K562 (cell line): Measurements from ENCODE around the gene SNX3. TPM values are rescaled to one million over a fixed set of nuclear protein-coding genes. Genes with fewer than 3 reads are reported as not detected.

Experiments used
- BRD9 ChIP-seq: fragments of 450-650 bp; IDR thresholded peaks from 2 replicates; pipeline ENCODE4 v1.6.1; 2018; ENCODE audit warnings: low read depth; ENCODE audit not compliant: partially characterized antibody
- CTCF ChIP-seq, 3 experiments: IDR thresholded peaks in 2 of 3; conservative IDR thresholded peaks in 1 of 3; 2 replicates each; pipeline ENCODE4 v1.5.1; 2011 to 2012; ENCODE audit warnings: low read length in 3 of 3, mild to moderate bottlenecking in 3 of 3, control low read depth in 2 of 3, improper control_type of control experiment in 1 of 3, inconsistent platforms in 1 of 3, low read depth in 1 of 3, mixed read lengths in 1 of 3, moderate library complexity in 1 of 3; ENCODE audit not compliant: insufficient read depth in 2 of 3
- DMBX1 ChIP-seq: fragments of 250-450 bp; sonication (Bioruptor Pico); IDR thresholded peaks from 2 replicates; pipeline ENCODE4 v1.8.0; 2022; ENCODE audit warnings: inconsistent platforms, mild to moderate bottlenecking, moderate library complexity, borderline replicate concordance
- E2F8 ChIP-seq: fragments of 450-650 bp; IDR thresholded peaks from 2 replicates; pipeline ENCODE4 v1.7.1; 2018; ENCODE audit warnings: mild to moderate bottlenecking, low read depth; ENCODE audit not compliant: partially characterized antibody
- FIP1L1 ChIP-seq: fragments of 200-400 bp; formaldehyde crosslinking; IDR thresholded peaks from 2 replicates; pipeline ENCODE4 v1.6.1; 2018; ENCODE audit warnings: mild to moderate bottlenecking, low read depth, low read length; ENCODE audit not compliant: poor library complexity, severe bottlenecking
- HMG20A ChIP-seq: fragments of 450-650 bp; formaldehyde crosslinking; conservative IDR thresholded peaks from 2 replicates; pipeline ENCODE4 v1.4.0; 2020; ENCODE audit warnings: mild to moderate bottlenecking, mixed read lengths
- HMG20B ChIP-seq: fragments of 250-450 bp; sonication (Bioruptor Pico); IDR thresholded peaks from 2 replicates; pipeline ENCODE4 v1.5.0; 2021; ENCODE audit warnings: mild to moderate bottlenecking
- HOXB6 ChIP-seq: fragments of 250-450 bp; sonication (Bioruptor Pico); IDR thresholded peaks from 2 replicates; pipeline ENCODE4 v1.5.1; 2022; ENCODE audit warnings: mild to moderate bottlenecking, borderline replicate concordance
- ILK ChIP-seq: fragments of 450-650 bp; IDR thresholded peaks from 2 replicates; pipeline ENCODE4 v1.6.1; 2016; ENCODE audit warnings: missing genetic modification characterization, low read depth, mild to moderate bottlenecking, missing compliant biosample characterization, moderate library complexity, borderline replicate concordance
- KLF16 ChIP-seq: IDR thresholded peaks from 2 replicates; pipeline ENCODE4 v1.6.1; 2016; ENCODE audit warnings: antibody characterized with exemption
- PHF8 ChIP-seq: fragments of 200-600 bp; sonication (generic); IDR thresholded peaks from 2 replicates; pipeline ENCODE4 v1.6.1; 2012; ENCODE audit warnings: mixed run types, mild to moderate bottlenecking, inconsistent platforms, low read length, moderate library complexity, borderline replicate concordance
- POLR2G ChIP-seq: fragments of 200-400 bp; formaldehyde crosslinking; IDR thresholded peaks from 2 replicates; pipeline ENCODE4 v1.6.1; 2017; ENCODE audit warnings: low read depth, mild to moderate bottlenecking, antibody characterized with exemption, low read length, moderate library complexity
- PREB ChIP-seq: sonication (generic); formaldehyde crosslinking; IDR thresholded peaks from 2 replicates; pipeline ENCODE4 v1.8.1; 2023; ENCODE audit warnings: mild to moderate bottlenecking, missing genetic modification reagents
- RAD51 ChIP-seq: fragments of 450-650 bp; IDR thresholded peaks from 2 replicates; pipeline ENCODE4 v1.7.1; 2016; ENCODE audit warnings: low read depth, mild to moderate bottlenecking, borderline replicate concordance
- RFX5 ChIP-seq: IDR thresholded peaks from 2 replicates; pipeline ENCODE4 v1.6.1; 2011; ENCODE audit warnings: low read depth, mild to moderate bottlenecking, improper control_type of control experiment, low read length
- RFX7 ChIP-seq: fragments of 250-450 bp; sonication (Bioruptor Pico); IDR thresholded peaks from 2 replicates; pipeline ENCODE4 v1.5.1; 2021; ENCODE audit warnings: mild to moderate bottlenecking
- SMAD1 ChIP-seq: fragments of 150-350 bp; IDR thresholded peaks from 2 replicates; pipeline ENCODE4 v1.6.1; 2014; ENCODE audit warnings: low read length, low read depth; ENCODE audit not compliant: partially characterized antibody
- SMAD4 ChIP-seq: fragments of 250-450 bp; sonication (Bioruptor Pico); conservative IDR thresholded peaks from 2 replicates; pipeline ENCODE4 v1.8.0; 2021; ENCODE audit warnings: inconsistent platforms, mild to moderate bottlenecking, moderate library complexity
- SNAPC5 ChIP-seq: fragments of 250-450 bp; sonication (Bioruptor Pico); IDR thresholded peaks from 2 replicates; pipeline ENCODE4 v1.8.0; 2021; ENCODE audit warnings: moderate library complexity, mild to moderate bottlenecking, inconsistent platforms
- SOX6 ChIP-seq: fragments of 450-650 bp; IDR thresholded peaks from 2 replicates; pipeline ENCODE4 v1.6.1; 2014; ENCODE audit warnings: mild to moderate bottlenecking
- WHSC1 ChIP-seq: IDR thresholded peaks from one replicate; pipeline ENCODE4 v1.6.1; 2012; ENCODE audit warnings: low read length, control low read depth, inconsistent platforms
- ZNF224 ChIP-seq: sonication (generic); formaldehyde crosslinking; IDR thresholded peaks from 2 replicates; pipeline ENCODE4 v1.8.0; 2022; ENCODE audit warnings: mild to moderate bottlenecking, missing genetic modification reagents
- ZNF253 ChIP-seq: fragments of 250-450 bp; sonication (Bioruptor Pico); conservative IDR thresholded peaks from 2 replicates; pipeline ENCODE4 v1.6.1; 2021; ENCODE audit warnings: mild to moderate bottlenecking
- polyA plus RNA-seq, 8 experiments: library from polyadenylated mRNA; depleted of rRNA in 4 of 8; stranded (reverse) in 5 of 8; unstranded in 3 of 8; fragments of >200 nt; fragmentation: Nextera tagmentation in 2 of 8; fragmentation: Illumina TruSeq in 1 of 8; extraction: Ambion mirVana in 2 of 8; extraction: Trizol in 1 of 8; gene quantifications; 2 replicates each; pipeline versions ENCODE4 v1.2.1 to v1.2.3, GENCODE V29; 2011 to 2014; ENCODE audit warnings: inconsistent platforms in 1 of 8, missing spikeins in 1 of 8
- total RNA-seq, 7 experiments: library from RNA; depleted of rRNA in 6 of 7; stranded (reverse); fragments of >200 nt in 6 of 7; fragmentation: Illumina TruSeq in 2 of 7; extraction: Trizol in 2 of 7; gene quantifications; 2 replicates each; pipeline versions ENCODE4 v1.2.1 to v1.2.3, GENCODE V29; 2011 to 2021; ENCODE audit warnings: low replicate concordance in 1 of 7

SNX3 gene
- total and polyA plus RNA-seq, 9 of the 15 experiments (the other 6 are each of a cell fraction or from before 2014, with no cell fraction given): 48.9 to 410 (median 159) TPM

GRCh38 chr6:108260809-108261569 is at the start of gene SNX3 (continued):
- TF ChIP-seq DMBX1 (CRISPR knock-in tag): no peak
- no peak for TF ChIP-seq ZNF224 (CRISPR knock-in tag)
- TF ChIP-seq PHF8: peak; percentile 81
- no peak for TF ChIP-seq RFX5
- no peak for TF ChIP-seq SNAPC5 (CRISPR knock-in tag)
- peak; percentile 62 for TF ChIP-seq E2F8
- TF ChIP-seq SOX6: 0 out of 2 replicates have a peak, but pooled peaks have one; percentile 16
- TF ChIP-seq CTCF (IDR thresholded peaks at IDR 0.05 in 2 of 3, conservative IDR thresholded peaks at IDR 0.05 in 1 of 3; ENCODE audit: insufficient read depth in 2 of 3, low read depth in 1 of 3, low read length in 3 of 3): peak; percentile 8 to 39 (median 17); a peak in 2 of 6 replicates
- TF ChIP-seq BRD9: peak; percentile 73
- peak; percentile 82 for TF ChIP-seq SMAD4 (CRISPR knock-in tag)
- TF ChIP-seq WHSC1: no peak
- TF ChIP-seq RFX7 (CRISPR knock-in tag): no peak
- peak; percentile 95 for TF ChIP-seq FIP1L1
- no peak for TF ChIP-seq HMG20B (CRISPR knock-in tag)
- TF ChIP-seq HMG20A: no peak
- TF ChIP-seq PREB: no peak
- TF ChIP-seq SMAD1: peak; percentile 76
- no peak for TF ChIP-seq ILK (tag)
- no peak for TF ChIP-seq ZNF253 (CRISPR knock-in tag)
- TF ChIP-seq KLF16: no peak
- no peak for TF ChIP-seq HOXB6
- TF ChIP-seq RAD51: no peak; the same call in 1 of the 2 replicates
- TF ChIP-seq POLR2G: peak; percentile 97
